Central memory CD4-positive, alpha-beta T cell (primary cell): ENCODE results near the gene FRS2.
"Not testable (repeated sequence)": the region's sequence is repeated elsewhere in the genome, so short reads cannot be mapped to it uniquely, and the experiment has no call there.

Experiments
- DNase-seq: peaks from one replicate; pipeline ENCODE4 v3.0.0; 2022

The FRS2 gene

GRCh38 chr12:69588527-69588926 lies 118.3 kb downstream of the FRS2 start:
- no peak for DNase-seq

DNA sequence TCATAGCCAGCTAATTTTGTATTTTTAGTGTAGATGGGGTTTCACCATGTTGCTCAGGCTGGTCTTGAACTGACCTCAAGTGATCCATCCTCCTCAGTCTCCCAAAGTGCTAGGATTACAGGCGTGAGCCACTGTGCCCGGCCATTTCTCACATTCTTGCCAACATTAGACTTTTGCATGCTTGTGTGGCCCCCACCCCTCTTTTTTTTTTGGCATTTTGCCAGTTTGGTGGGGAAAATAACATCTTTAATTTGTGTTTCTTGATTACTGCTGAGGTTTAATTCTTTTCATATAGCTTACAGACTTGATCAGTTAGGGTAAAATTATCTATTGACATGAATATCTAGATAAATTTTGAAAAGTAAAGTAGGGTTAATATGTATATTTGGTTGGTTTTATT lies 118.9 kb downstream of the FRS2 start:
- no peak for DNase-seq

- DNase-seq, result no peak
Measured at GRCh38 chr12:69595689-69596088, 125.5 kb downstream of the FRS2 start.

DNA sequence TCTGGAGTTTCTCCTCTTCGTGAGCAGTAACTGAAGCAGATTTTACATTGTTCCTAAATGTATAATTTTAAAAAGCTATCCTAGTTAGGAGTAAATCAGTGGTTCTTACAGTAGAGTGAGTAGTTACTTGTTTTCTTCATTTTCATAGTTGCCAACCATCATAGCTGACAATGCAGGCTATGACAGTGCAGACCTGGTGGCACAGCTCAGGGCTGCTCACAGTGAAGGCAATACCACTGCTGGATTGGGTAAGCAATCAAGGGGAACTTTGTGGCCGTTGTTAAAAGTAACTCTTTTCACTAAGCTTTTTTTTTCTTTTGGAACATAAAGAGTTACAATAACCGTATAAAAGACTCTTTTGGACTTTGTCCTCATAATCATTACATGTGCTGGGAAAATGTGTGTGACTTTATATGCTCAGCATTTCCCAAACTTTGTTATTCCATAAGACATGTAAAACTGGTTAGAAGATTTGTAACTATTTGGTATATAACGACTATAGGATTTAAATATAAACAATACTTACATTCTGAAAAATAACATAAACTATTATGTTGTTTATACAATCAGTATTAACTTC lies 128.1 kb downstream of the FRS2 start:
- no peak for DNase-seq

GRCh38 chr12:69600804-69601203 lies 130.6 kb downstream of the FRS2 start:
- DNase-seq, result no peak

GRCh38 chr12:69601962-69602685 lies 131.9 kb downstream of the FRS2 start:
- no peak for DNase-seq

DNA sequence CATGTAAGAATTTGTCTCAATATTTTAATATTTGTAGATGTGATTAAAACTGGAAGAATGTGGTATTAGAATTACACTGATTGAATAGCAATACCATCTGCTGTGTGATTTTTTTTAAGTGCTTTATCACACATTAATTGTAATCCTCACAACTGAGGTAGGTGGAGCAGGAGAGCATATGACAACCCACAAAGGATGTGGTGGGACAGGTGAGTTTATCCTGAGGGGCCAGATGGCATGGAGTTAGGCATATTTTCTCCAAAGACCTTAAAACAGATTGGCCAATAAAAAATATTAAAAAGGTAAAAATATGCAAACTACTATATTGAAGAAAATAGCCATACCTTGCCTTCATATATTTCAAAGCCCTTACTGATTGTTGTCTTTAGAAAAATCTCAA lies 132.8 kb downstream of the FRS2 start:
- DNase-seq, result no peak

GRCh38 chr12:69603556-69603955 lies 133.4 kb downstream of the FRS2 start:
- DNase-seq, result not testable (repeated sequence)

DNA sequence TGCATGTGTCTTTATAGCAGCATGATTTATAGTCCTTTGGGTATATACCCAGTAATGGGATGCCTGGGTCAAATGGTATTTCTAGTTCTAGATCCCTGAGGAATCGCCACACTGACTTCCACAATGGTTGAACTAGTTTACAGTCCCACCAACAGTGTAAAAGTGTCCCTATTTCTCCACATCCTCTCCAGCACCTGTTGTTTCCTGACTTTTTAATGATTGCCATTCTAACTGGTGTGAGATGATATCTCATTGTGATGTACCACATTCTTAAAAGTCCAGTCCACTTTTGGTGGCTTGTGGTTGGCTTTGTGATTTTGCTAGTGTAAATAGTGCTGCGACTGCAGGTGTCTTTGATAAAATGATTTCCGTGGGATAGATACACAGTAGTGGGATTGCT lies 134.1 kb downstream of the FRS2 start:
- DNase-seq, result not testable (repeated sequence)

- no peak for DNase-seq
Measured at GRCh38 chr12:69608114-69608513, 137.9 kb downstream of the FRS2 start.

DNA sequence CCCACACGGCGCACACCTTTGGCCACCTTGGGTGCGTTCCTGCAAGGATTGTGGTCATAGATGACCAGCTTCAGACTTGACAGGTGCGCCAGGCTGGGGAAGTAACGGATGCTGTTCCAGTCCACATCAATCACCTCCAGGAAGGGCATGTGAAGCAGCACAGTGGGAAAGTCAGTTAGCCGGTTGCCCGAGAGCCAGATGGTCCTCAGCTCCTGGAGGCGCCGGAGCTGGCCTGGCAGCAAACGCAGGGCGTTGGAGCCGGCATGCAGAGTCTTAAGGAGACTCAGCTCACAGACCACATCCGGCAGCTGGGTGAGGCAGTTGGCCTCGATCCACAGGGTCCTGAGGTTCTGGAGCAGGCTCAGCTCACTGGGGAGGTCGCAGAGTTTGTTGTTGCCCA lies 139.9 kb downstream of the FRS2 start:
- DNase-seq, result no peak

DNA sequence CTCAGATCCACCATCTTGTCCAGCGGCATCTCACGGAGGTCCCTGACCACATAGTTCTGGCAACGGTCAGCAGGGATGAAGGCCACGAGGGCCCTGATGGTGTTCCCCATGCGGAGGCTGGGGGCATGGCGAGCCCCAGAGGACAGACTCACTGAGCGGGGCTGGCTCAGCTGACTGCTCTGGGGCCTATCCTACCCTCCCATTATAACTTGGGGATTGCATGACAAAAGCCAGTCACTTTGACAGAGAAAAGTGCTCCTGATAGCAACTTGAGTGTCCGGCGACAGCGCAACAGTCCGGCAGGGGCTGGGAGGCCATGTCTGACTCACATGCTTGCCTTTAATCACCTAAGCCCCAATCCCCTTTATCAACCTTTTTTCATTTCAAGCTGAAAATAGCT lies 140.5 kb downstream of the FRS2 start, which contains the start of gene LRRC10:
Gene LRRC10, minus strand, starts transcription at position 179 of the 400 bp plus-strand sequence. Its CDS starts 69 bp downstream, at position 110.
- no peak for DNase-seq

GRCh38 chr12:69613351-69613750 lies 143.2 kb downstream of the FRS2 start:
- no peak for DNase-seq

DNA sequence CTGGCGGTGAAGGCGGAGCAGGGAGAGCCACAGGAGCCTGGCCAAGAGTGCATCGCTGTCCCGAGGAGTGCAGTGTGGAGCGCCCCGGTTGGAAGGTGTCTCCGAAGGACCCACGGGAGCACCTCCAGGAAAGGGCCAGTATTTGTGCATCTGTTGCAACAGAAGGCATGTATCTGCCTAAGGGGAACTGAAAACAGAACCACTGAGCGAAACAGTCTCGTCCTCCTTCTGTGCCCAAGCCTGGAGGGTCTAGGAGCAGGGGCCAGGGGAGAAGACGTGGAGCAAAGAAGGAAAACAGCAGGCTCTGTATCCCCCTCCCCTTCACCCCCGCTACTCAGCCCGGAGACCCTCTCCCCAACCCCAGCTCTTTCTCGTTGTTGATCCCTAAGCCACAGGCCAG lies 145.8 kb downstream of the FRS2 start:
- DNase-seq, result no peak

DNA sequence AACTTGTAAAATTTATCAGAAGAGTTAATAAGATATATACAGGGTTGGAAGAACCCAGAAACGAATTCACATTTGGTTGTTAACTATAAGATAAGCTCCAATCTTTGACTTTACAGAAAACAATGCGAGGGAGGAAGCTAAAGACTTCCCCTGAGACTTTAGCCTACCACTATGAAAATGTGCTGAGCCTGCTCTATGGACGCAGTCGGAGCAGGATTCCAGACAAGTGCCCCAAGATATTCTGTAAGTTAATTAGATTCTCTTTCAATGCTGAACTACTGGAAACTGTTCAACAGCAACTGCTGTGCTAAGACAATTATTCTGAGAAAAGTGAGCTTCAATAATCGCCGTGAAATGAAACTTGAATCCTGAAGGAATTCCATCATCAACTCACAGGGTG lies 148.9 kb downstream of the FRS2 start:
- DNase-seq, result no peak

- no peak for DNase-seq
Measured at GRCh38 chr12:69620077-69620476, 149.9 kb downstream of the FRS2 start.

- no peak for DNase-seq
Measured at GRCh38 chr12:69620921-69621320, 150.7 kb downstream of the FRS2 start.

GRCh38 chr12:69621551-69621950 lies 151.4 kb downstream of the FRS2 start:
- DNase-seq, result no peak

- no peak for DNase-seq
Measured at GRCh38 chr12:69623970-69624369, 153.8 kb downstream of the FRS2 start.

GRCh38 chr12:69627501-69627900 lies 157.3 kb downstream of the FRS2 start:
- no peak for DNase-seq
